CD4-positive, alpha-beta T cell (primary cell): Measurements from ENCODE around the gene SEC22C. TPM values are rescaled to one million over a fixed set of nuclear protein-coding genes. Genes with fewer than 3 reads are reported as not detected.

ENCODE experiments used
- ATAC-seq: fragments of 200-7000 bp; cut with Tn5 transposase; one replicate; pipeline ENCODE4 v1.10.0; 2022; ENCODE audit warnings: mild to moderate bottlenecking; ENCODE audit not compliant: poor library complexity
- CTCF ChIA-PET: fragments of 350-600 bp; sonication (Branson Sonifier 250); formaldehyde crosslinking; loops from one replicate; lab custom pipeline; 2021; ENCODE audit warnings: antibody characterized with exemption, inconsistent platforms; lab: Charles Lee
- POLR2A ChIA-PET: fragments of 350-600 bp; sonication (Branson Sonifier 250); formaldehyde crosslinking; loops from one replicate; lab custom pipeline; 2021; ENCODE audit warnings: antibody characterized with exemption, inconsistent platforms; lab: Charles Lee
- DNase-seq, 14 experiments: peaks; one replicate each; pipeline ENCODE4 v3.0.0-alpha.2; 2013 to 2020; ENCODE audit warnings: mixed read lengths in 2 of 14
- H3K27ac ChIP-seq, 2 donors: one replicate each; pipeline versions ENCODE4 v1.5.1 to v1.7.0; 2013; ENCODE audit warnings: low read length in 2 of 2, low read depth in 1 of 2, mild to moderate bottlenecking in 1 of 2
- H3K27me3 ChIP-seq, 2 experiments: 1 replicate in 1 of 2; 2 replicates in 1 of 2; pipeline versions ENCODE4 v1.6.1 to v1.7.0; 2013; ENCODE audit warnings: low read length in 2 of 2, control low read depth in 1 of 2, mild to moderate bottlenecking in 1 of 2, moderate library complexity in 1 of 2; ENCODE audit not compliant: insufficient read depth in 2 of 2, control insufficient read depth in 1 of 2
- H3K36me3 ChIP-seq: one replicate; pipeline ENCODE4 v1.6.1; 2013; ENCODE audit warnings: low read length, control low read depth; ENCODE audit not compliant: insufficient read depth
- H3K4me1 ChIP-seq: one replicate; pipeline ENCODE4 v1.6.1; 2013; ENCODE audit warnings: low read length, control low read depth; ENCODE audit not compliant: insufficient read depth
- H3K4me3 ChIP-seq: one replicate; pipeline ENCODE4 v1.5.1; 2013; ENCODE audit warnings: mild to moderate bottlenecking, low read length, moderate library complexity
- H3K9me3 ChIP-seq, 2 experiments: 1 replicate in 1 of 2; 2 replicates in 1 of 2; pipeline versions ENCODE4 v1.6.1 to v1.7.0; 2013; ENCODE audit warnings: low read length in 2 of 2, mild to moderate bottlenecking in 2 of 2, control low read depth in 1 of 2, moderate library complexity in 1 of 2; ENCODE audit not compliant: control insufficient read depth in 1 of 2, insufficient read depth in 1 of 2
- H3K27ac Mint-ChIP-seq: one replicate; pipeline ENCODE4 v1.8.0; 2020; ENCODE audit warnings: mixed read lengths
- H3K27me3 Mint-ChIP-seq: one replicate; pipeline ENCODE4 v1.8.0; 2021; ENCODE audit warnings: mixed read lengths
- H3K36me3 Mint-ChIP-seq: one replicate; pipeline ENCODE4 v1.8.0; 2021; ENCODE audit warnings: low read depth, mixed read lengths
- H3K4me1 Mint-ChIP-seq: one replicate; pipeline ENCODE4 v1.8.0; 2021; ENCODE audit warnings: low read depth, mixed read lengths
- H3K4me3 Mint-ChIP-seq: one replicate; pipeline ENCODE4 v1.8.0; 2020; ENCODE audit warnings: mild to moderate bottlenecking, mixed read lengths
- H3K9me3 Mint-ChIP-seq: one replicate; pipeline ENCODE4 v1.8.0; 2020; ENCODE audit warnings: mixed read lengths
- intact Hi-C, 2 experiments: fragments of 100-400 bp; cut with DNase I in 1 of 2; cut with micrococcal nuclease in 1 of 2; formaldehyde crosslinking; loops; one replicate each; pipeline versions ENCODE4 v1.15.1 to v1.9.0; 2023 to 2025; cut with DNase I, micrococcal nuclease
- total RNA-seq, 174 experiments: library from RNA in 2 of 174; stranded (reverse) in 2 of 174; gene quantifications; one replicate each; pipeline ENCODE4 v1.2.3 and lab custom pipeline; 2021 to 2026
- TF ChIP-seq, protein P1 (sequence below): fragments of 200-600 bp; IDR thresholded peaks from one replicate; pipeline ENCODE4 v1.8.0; 2022; ENCODE audit warnings: antibody characterized with exemption, mild to moderate bottlenecking

SEC22C gene
- total RNA-seq, 2 experiments from 2014 or later, result 73.6 to 75.4 TPM

DNA sequence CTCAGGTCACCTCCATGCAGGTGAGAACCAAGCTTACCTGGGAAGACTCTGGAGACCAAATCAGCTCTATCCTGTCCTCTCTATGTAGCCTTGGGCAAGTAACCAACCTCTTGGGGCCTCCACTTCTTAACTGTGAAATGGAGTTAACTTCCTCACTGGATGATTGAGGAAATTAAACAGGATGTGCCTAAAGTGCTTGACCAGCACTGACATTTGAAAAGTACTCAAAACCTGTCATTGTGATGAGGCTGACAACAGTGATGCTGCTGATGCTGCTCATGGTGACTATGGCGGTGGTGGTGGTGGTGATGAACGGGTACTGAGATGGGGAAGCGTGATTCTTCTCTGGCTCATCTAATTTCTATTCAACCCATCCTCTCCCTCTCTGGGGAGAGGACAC lies 57.0 kb downstream of the SEC22C start:
- no peaks in the 10 kb centered on the region for H3K9me3 ChIP-seq
- peaks cover 73% of the 10 kb centered on the region for H3K4me1 ChIP-seq
- TF ChIP-seq, protein P1, sequence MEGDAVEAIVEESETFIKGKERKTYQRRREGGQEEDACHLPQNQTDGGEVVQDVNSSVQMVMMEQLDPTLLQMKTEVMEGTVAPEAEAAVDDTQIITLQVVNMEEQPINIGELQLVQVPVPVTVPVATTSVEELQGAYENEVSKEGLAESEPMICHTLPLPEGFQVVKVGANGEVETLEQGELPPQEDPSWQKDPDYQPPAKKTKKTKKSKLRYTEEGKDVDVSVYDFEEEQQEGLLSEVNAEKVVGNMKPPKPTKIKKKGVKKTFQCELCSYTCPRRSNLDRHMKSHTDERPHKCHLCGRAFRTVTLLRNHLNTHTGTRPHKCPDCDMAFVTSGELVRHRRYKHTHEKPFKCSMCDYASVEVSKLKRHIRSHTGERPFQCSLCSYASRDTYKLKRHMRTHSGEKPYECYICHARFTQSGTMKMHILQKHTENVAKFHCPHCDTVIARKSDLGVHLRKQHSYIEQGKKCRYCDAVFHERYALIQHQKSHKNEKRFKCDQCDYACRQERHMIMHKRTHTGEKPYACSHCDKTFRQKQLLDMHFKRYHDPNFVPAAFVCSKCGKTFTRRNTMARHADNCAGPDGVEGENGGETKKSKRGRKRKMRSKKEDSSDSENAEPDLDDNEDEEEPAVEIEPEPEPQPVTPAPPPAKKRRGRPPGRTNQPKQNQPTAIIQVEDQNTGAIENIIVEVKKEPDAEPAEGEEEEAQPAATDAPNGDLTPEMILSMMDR, result no peak
- H3K27me3 ChIP-seq, result no peaks in the 10 kb centered on the region
- no peaks in the 10 kb centered on the region for H3K27me3 Mint-ChIP-seq
- H3K36me3 Mint-ChIP-seq, result peaks cover 70% of the 10 kb centered on the region
- ATAC-seq, result no peak
- CTCF ChIA-PET, result no interaction called here
- no peak overlapping the region for H3K4me3 Mint-ChIP-seq
- peaks cover 64% of the 10 kb centered on the region for H3K4me1 Mint-ChIP-seq
- no peak for DNase-seq
- intact Hi-C loops, result no loop called here
- H3K9me3 Mint-ChIP-seq, result no peaks in the 10 kb centered on the region
- H3K36me3 ChIP-seq, result peaks cover 14% of the 10 kb centered on the region
- H3K4me3 ChIP-seq, result no peak overlapping the region
- H3K27ac ChIP-seq, result no peak overlapping the region
- POLR2A ChIA-PET, result no interaction called here
- H3K27ac Mint-ChIP-seq, result peak overlapping the region; percentile 73

DNA sequence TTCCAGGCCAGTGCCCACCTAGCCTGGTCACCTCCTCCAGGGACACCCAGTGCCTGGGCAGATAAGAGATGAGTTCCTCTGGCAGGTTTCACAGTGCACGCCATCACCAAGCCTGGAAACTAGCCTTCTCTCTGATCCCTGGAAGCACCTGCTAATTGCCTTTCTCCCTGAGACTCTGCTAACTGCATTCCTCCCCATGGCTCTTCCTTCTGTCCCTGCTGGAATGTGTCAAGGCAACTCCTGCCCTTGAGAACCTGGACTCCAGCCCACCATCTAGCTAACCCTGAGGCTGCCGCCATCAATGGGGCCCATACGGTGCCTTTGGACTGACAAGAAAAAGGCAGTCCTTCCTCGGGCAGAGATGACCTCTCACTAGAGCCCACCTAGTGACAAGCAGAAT lies 60.9 kb downstream of the SEC22C start:
- H3K4me3 Mint-ChIP-seq, result no peak overlapping the region
- Histone ChIP-seq H3K9me3 (no peaks in the 10 kb centered on the region), H3K27ac (peak overlapping the region; percentile 29 to 41), H3K27me3 (no peaks in the 10 kb centered on the region), H3K4me3 (no peak overlapping the region), H3K36me3 (peaks cover 22% of the 10 kb centered on the region), H3K4me1 (peaks cover 53% of the 10 kb centered on the region)
- peaks cover 74% of the 10 kb centered on the region for H3K36me3 Mint-ChIP-seq
- DNase-seq (no peak), ATAC-seq (no peak)
- H3K27ac Mint-ChIP-seq, result peak overlapping the region; percentile 81
- H3K9me3 Mint-ChIP-seq, result no peaks in the 10 kb centered on the region
- ChIA-PET CTCF (no interaction called here), POLR2A (interaction anchor here (1.3 kb wide), 1 partner anchor 14 kb away, joined by 3 read pairs; no protein-coding TSS in a partner anchor)
- peaks cover 45% of the 10 kb centered on the region for H3K4me1 Mint-ChIP-seq
- H3K27me3 Mint-ChIP-seq, result no peaks in the 10 kb centered on the region
- TF ChIP-seq, protein P1, result no peak
- intact Hi-C loops, result no loop called here

DNA sequence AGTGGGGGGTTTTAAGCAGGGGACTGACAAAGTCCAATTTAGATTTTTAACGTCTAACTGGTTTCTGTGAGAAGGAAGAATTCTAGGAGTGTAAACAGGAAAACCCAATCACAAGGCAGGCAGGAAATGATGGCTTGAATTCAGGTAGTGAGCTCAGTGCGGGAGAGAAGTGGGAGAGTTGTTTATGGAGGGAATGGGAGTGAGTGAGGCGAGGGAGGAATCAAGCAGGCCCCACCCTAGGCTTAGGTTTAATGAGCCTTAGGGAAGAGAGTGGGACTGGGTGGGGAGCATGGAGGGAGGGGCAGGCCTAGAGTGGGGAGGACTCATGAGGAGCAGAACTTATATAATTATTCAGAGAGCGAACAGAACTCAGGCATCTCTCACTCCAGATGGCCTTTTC lies 61.4 kb downstream of the SEC22C start:
- Mint-ChIP-seq H3K4me3 (peak overlapping the region; percentile 21), H3K36me3 (peaks cover 78% of the 10 kb centered on the region), H3K9me3 (no peaks in the 10 kb centered on the region), H3K4me1 (peaks cover 49% of the 10 kb centered on the region), H3K27ac (peak overlapping the region; percentile 81), H3K27me3 (no peaks in the 10 kb centered on the region)
- no peaks in the 10 kb centered on the region for H3K27me3 ChIP-seq
- ChIA-PET CTCF (no interaction called here), POLR2A (interaction anchor here (0.9 to 1.3 kb wide), 3 partner anchors 9 to 33 kb away, joined by 3 read pairs; no protein-coding TSS in a partner anchor)
- ATAC-seq (no peak), DNase-seq (no peak)
- H3K36me3 ChIP-seq, result peaks cover 25% of the 10 kb centered on the region
- TF ChIP-seq, protein P1, result no peak
- H3K4me1 ChIP-seq, result peaks cover 50% of the 10 kb centered on the region
- intact Hi-C loops, result no loop called here
- H3K27ac ChIP-seq, result peak overlapping the region in 1 of 2 donors; percentile 41
- H3K9me3 ChIP-seq, result no peaks in the 10 kb centered on the region
- no peak overlapping the region for H3K4me3 ChIP-seq
